GM21515 (cell line): Measurements from ENCODE around the gene ADGRL2.

Source experiments
- ATAC-seq: cut with Tn5 transposase; IDR thresholded peaks from one replicate; pipeline ENCODE4 v1.9.1; 2021; ENCODE audit not compliant: unreplicated experiment

The ADGRL2 gene

GRCh38 chr1:81976539-81976938, 175.8 kb downstream of the ADGRL2 start:
- no peak for ATAC-seq

GRCh38 chr1:81978945-81979344, 178.2 kb downstream of the ADGRL2 start:
- ATAC-seq = no peak

DNA sequence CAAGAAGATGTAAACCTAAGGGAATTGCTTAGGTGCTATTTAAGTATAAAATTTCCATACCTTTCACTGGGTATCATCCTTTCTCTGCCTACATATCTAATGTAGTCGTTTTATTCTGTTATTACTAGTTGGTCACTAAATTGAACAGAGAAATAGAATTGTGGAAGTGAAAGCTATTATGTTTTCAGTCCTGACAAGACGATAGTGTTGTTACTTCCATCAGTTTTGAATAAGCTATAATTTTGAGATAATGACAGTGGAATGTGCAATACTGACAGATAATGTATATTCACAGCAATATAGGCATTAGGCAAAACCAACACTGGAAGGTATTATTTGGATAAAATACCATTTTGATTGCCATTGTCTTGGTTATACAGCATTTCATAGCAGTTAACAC, 181.8 kb downstream of the ADGRL2 start:
- no peak for ATAC-seq

- ATAC-seq = no peak
These were observed 188.8 kb downstream of the ADGRL2 start for GRCh38 chr1:81989524-81989923.

- no peak for ATAC-seq
These were observed 189.5 kb downstream of the ADGRL2 start for GRCh38 chr1:81990241-81990640.

DNA sequence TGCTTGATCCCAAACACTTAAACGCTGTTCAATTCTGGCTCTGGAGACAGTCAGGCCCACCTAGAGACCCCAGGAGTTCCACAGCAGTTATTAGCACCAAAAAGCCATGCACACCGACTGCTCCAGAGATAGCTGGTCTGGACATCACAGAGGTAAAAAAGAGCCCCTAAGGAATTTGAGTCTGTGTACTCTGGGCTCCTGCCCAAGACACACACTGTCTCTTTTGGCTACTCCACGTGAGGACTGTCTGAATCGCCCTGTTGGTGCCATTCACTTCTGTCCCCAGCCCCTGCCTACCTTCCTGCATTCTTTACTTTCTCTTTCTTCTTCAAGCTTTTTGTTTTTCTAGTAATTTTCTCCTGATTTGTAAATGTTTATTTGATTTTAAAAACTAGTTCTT, 197.4 kb downstream of the ADGRL2 start:
- no peak for ATAC-seq

GRCh38 chr1:81999364-81999763, 198.6 kb downstream of the ADGRL2 start:
- ATAC-seq = no peak

- no peak for ATAC-seq
These were observed 199.5 kb downstream of the ADGRL2 start for GRCh38 chr1:82000221-82000620.

- no peak for ATAC-seq
These were observed 200.6 kb downstream of the ADGRL2 start for GRCh38 chr1:82001345-82001744.

- no peak for ATAC-seq
These were observed 207.1 kb downstream of the ADGRL2 start for GRCh38 chr1:82007804-82008203.

- ATAC-seq = no peak
These were observed 213.0 kb downstream of the ADGRL2 start for GRCh38 chr1:82013702-82014101.

DNA sequence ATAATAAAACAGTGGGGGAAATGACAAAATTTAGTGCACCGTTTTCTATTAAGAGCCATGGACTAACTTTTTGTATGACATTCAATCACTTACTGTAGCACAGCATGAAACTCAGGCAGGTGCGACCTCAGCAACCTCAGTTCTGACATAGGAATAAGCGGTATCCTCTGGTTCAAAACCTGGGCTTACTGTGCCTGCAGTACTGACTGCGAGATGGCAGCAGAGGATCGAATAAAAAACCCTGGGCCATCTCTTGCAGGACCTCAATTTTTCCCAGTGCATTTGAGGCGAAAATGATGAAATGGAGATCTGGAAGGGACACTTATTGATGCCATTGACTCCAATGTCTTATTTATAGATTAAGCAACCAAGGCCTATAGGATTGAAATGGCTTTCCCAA, 214.7 kb downstream of the ADGRL2 start:
- ATAC-seq = no peak

GRCh38 chr1:82018319-82018718, 217.6 kb downstream of the ADGRL2 start:
- ATAC-seq = no peak

DNA sequence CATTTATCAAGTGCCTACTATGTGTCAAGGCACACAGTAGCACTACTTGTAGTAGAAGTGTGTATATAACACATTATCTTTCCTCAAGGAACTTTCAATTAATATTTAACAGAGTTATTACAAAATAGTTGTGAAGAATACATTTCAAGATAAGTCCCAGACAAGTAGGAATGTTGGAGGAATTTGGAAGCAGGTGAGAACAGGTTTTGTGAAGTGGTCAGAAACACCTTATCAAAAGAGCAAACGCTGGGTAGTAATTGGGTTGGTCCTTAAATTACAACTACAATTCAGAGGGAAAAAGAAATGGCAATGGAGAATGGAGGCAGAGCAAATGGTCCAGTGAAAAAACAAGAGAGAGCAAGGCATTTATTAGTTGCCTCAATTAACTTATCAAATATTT, 218.8 kb downstream of the ADGRL2 start:
- no peak for ATAC-seq

DNA sequence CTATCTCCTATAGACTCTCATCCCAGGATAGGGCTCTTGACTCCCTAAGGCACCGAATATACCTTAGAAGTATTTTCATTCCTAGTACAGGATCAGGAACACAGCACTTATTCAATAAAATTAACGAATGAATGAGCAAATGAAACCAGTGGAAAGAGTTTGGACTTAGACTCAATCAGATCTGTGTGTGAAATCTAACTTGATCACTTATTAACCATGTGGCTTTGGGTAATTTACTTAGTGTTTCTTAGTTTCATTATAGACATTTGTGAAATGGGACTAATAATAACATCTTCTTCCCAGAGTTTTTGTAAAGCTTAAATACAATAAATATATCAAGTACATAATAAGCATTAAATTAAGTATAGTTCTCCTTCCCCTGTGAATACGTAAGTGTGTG, 230.1 kb downstream of the ADGRL2 start:
- no peak for ATAC-seq

DNA sequence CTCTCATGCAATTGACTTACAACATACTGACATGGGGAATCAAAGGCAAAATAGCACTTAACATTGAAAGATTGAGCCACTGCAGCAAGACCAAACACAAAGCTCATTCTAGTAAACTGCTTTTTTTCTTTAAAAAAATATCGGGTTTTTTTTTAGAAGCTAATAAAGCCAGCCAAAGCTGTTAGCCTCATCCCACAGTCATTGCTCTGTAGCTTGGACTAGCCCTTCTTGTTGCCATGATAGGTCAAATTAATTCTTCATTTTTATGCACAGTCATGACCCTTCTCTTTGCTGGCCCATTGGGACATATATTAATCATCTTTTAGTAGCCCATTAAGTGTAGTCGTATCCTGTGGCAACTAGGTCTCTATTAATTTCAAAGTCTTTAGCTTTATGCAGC, 231.3 kb downstream of the ADGRL2 start:
- ATAC-seq = no peak

DNA sequence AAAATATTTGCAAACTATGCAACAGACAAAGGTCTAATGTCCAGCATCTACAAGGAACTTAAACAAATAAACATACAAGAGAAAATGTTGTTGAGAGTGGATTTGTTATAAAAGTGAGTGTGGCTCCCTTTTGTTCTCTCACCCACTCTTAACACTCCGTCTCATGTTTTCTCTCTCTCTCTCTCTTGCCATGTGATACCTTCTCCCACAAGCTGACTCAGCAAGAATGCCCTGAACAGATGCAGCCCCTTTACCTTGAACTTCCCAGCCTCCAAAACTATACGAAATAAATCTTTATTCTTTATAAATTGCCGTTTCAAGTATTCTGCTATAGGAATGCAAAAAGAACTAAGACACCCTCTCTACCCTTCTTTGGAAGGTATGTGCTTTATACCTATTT, 234.1 kb downstream of the ADGRL2 start:
- no peak for ATAC-seq
